ENCODE measurements around the gene CTDP1. TPM values are rescaled to one million over a fixed set of nuclear protein-coding genes. Genes with fewer than 3 reads are reported as not detected.

Gene CTDP1
- total and polyA plus RNA-seq, 9 of the 15 experiments (the other 6 are each of a cell fraction or from before 2014, with no cell fraction given), result 0.07 to 19.2 (median 4.0) TPM

- no peak overlapping the region for H3K4me3 ChIP-seq
- H2AFZ ChIP-seq (ENCODE audit: low read depth, low read length), result no peak overlapping the region
- H3K9me3 ChIP-seq (replicated peaks; ENCODE audit: control insufficient read depth, insufficient read depth, low read depth, low read length), result no peaks in the 10 kb centered on the region
- peaks cover 74% of the 10 kb centered on the region for H3K79me2 ChIP-seq (ENCODE audit: control insufficient read depth, insufficient read depth, low read length)
- peaks cover 6 to 16% of the 10 kb centered on the region in 2 experiments; a peak in 4 of 5 replicates for H3K4me1 ChIP-seq (replicated peaks in 1 of 2; ENCODE audit: control insufficient read depth in 2 of 2, insufficient read depth in 2 of 2, low read length in 2 of 2)
- H3K27me3 ChIP-seq (ENCODE audit: control insufficient read depth in 2 of 2, insufficient read depth in 2 of 2, low read length in 2 of 2), result no peaks in the 10 kb centered on the region
- peaks cover 11% of the 10 kb centered on the region for H4K20me1 ChIP-seq (replicated peaks; ENCODE audit: control insufficient read depth, insufficient read depth, low read length)
- H3K9me1 ChIP-seq (ENCODE audit: control insufficient read depth, insufficient read depth, low read length), result no peaks in the 10 kb centered on the region
- ChIA-PET CTCF (ENCODE audit: low intra/inter-chr PET ratio) (no interaction called here), POLR2A (no interaction called here)
- FAIRE-seq, result no peak
- H3K9ac ChIP-seq (ENCODE audit: insufficient read depth in 1 of 2, low read depth in 2 of 2, low read length in 2 of 2), result no peak overlapping the region
- no peak for DNase-seq (ENCODE audit: extremely low read depth in 1 of 4, low spot score in 3 of 4)
- no peak overlapping the region for H3K27ac ChIP-seq (ENCODE audit: extremely low read depth, low read depth, low read length)
- TF ChIP-seq NFXL1 (CRISPR knock-in tag; IDR thresholded peaks at IDR 0.05) (no peak), HNRNPK (IDR thresholded peaks at IDR 0.05; ENCODE audit: low read depth, low read length, poor library complexity, severe bottlenecking) (no peak), BHLHE40 (IDR thresholded peaks at IDR 0.05; ENCODE audit: low read length) (no peak), PML (IDR thresholded peaks at IDR 0.05; ENCODE audit: low read length) (no peak), E2F4 (CRISPR knock-in tag; IDR thresholded peaks at IDR 0.05; ENCODE audit: low read depth) (no peak), ATF1 (CRISPR knock-in tag; IDR thresholded peaks at IDR 0.05) (no peak), ATF1 (tag; IDR thresholded peaks at IDR 0.05) (no peak), PTRF (tag; IDR thresholded peaks at IDR 0.05) (no peak), TAF7 (tag; IDR thresholded peaks at IDR 0.05) (no peak), KAT7 (CRISPR knock-in tag; IDR thresholded peaks at IDR 0.05; ENCODE audit: borderline replicate concordance) (no peak), ZNF354B (CRISPR knock-in tag; IDR thresholded peaks at IDR 0.05) (no peak), MIER1 (IDR thresholded peaks at IDR 0.05; ENCODE audit: low read depth) (no peak), ARID3A (IDR thresholded peaks at IDR 0.05; ENCODE audit: borderline replicate concordance, low read depth, low read length) (no peak), ELK1 (CRISPR knock-in tag; IDR thresholded peaks at IDR 0.05) (no peak), ZNF274 (IDR thresholded peaks at IDR 0.05; ENCODE audit: borderline replicate concordance, low read depth, low read length) (no peak), U2AF2 (optimal IDR thresholded peaks at IDR 0.05; ENCODE audit: low read depth, low read length) (no peak), NRF1 (conservative IDR thresholded peaks at IDR 0.05 in 1 of 2, IDR thresholded peaks at IDR 0.05 in 1 of 2) (no peak), PURB (CRISPR knock-in tag; IDR thresholded peaks at IDR 0.05; ENCODE audit: low read depth) (no peak), NCOA4 (IDR thresholded peaks at IDR 0.05; ENCODE audit: partially characterized antibody) (no peak), ZNF639 (CRISPR knock-in tag; conservative IDR thresholded peaks at IDR 0.05 in 1 of 2, IDR thresholded peaks at IDR 0.05 in 1 of 2) (no peak)
- no TSS peak for BruUV-seq (replicated peaks)
- ATAC-seq, result no peak
- WGBS (ENCODE audit: insufficient coverage, low coverage, missing lambda C conversion rate), result 89% methylated on average over 7 of the region's 8 CpGs
- intact Hi-C loops (cut with micrococcal nuclease), result no loop called here
- H3K36me3 ChIP-seq (ENCODE audit: control insufficient read depth, insufficient read depth, low read length), result peaks cover 3% of the 10 kb centered on the region; the same call in 2 of the 3 replicates
- in situ Hi-C loops (cut with MboI), result no loop called here
- H3K4me2 ChIP-seq (ENCODE audit: insufficient read depth, low read length), result no peak overlapping the region
Measured at GRCh38 chr18:79685281-79685680, 5.7 kb downstream of the CTDP1 start.
